ENCODE results near the gene RNGTT.

The RNGTT gene

DNA sequence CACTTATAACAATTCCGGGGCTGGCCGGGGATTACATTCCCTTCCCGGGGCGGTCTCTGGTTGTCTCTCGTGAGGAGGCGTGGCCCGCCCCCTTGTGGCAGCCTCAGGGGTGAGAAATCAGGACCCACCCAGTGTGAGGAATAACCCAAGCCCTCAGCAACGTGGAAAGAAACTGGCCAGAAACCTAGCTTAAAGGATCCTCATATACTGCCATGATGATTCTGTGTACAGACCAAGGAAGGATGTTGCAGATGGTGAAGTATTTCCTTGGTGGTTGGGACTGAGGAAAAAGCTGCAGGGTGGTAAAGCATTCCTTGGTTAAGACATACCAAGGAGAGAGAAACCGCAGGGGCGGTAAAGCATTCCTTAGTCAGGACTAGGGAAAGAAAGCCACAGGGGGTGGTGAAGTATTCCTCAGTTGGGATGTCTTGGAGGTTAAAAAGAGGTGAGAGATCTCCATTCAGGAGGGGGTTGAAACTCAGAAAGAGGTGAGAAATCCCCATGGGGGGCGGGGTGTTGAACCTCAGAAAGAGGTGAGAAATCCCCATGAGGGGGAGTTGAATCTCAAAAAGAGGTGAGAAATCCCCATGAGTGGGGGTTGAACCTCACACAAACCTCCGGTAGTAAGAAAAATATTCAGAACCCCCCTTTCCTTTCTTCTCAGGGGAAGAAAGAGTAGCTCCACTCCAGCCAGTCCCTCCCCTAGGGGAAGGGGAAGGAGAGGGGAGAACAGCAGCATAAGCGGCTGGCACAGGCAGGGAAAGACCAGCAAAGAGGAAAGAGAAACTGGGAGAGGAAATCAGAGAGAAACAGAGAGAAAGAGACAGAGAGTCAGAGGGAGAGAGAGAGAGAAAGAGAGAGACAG is 238.1 kb downstream of the RNGTT start:
- TF ChIP-seq TAF1 (IDR thresholded peaks at IDR 0.05; ENCODE audit: borderline replicate concordance, insufficient read depth, low read length) (no peak), POLR2AphosphoS5 (IDR thresholded peaks at IDR 0.05; ENCODE audit: low read depth, low read length) (no peak), FOXP2 (optimal IDR thresholded peaks at IDR 0.05; ENCODE audit: borderline replicate concordance, extremely low read depth, extremely low read length, insufficient read depth) (no peak), SIN3A (IDR thresholded peaks at IDR 0.05; ENCODE audit: borderline replicate concordance, insufficient read depth, low read length) (no peak)
- TF ChIP-seq, protein P1, sequence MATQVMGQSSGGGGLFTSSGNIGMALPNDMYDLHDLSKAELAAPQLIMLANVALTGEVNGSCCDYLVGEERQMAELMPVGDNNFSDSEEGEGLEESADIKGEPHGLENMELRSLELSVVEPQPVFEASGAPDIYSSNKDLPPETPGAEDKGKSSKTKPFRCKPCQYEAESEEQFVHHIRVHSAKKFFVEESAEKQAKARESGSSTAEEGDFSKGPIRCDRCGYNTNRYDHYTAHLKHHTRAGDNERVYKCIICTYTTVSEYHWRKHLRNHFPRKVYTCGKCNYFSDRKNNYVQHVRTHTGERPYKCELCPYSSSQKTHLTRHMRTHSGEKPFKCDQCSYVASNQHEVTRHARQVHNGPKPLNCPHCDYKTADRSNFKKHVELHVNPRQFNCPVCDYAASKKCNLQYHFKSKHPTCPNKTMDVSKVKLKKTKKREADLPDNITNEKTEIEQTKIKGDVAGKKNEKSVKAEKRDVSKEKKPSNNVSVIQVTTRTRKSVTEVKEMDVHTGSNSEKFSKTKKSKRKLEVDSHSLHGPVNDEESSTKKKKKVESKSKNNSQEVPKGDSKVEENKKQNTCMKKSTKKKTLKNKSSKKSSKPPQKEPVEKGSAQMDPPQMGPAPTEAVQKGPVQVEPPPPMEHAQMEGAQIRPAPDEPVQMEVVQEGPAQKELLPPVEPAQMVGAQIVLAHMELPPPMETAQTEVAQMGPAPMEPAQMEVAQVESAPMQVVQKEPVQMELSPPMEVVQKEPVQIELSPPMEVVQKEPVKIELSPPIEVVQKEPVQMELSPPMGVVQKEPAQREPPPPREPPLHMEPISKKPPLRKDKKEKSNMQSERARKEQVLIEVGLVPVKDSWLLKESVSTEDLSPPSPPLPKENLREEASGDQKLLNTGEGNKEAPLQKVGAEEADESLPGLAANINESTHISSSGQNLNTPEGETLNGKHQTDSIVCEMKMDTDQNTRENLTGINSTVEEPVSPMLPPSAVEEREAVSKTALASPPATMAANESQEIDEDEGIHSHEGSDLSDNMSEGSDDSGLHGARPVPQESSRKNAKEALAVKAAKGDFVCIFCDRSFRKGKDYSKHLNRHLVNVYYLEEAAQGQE (IDR thresholded peaks at IDR 0.05; ENCODE audit: insufficient read depth in 1 of 2, low read depth in 2 of 2, low read length in 2 of 2): no peak

DNA sequence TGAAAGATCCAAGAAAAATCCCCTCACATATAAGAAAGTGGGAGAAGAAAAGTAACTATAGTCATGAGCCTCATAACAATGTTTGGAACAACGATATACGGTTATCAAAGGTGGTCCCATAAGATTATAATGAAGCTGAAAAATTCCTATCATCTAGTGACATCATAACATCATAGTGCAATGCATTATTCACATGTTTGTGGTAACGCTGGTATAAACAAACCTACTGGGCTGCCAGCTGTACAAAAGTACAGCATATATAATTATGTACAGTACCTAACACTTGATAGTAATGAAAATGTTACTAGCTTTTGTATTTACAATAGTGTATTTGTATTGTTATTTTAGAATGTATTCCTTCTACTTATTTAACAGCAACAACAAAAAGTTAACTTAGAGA is 240.7 kb downstream of the RNGTT start:
- no peak for TF ChIP-seq POLR2AphosphoS5 (IDR thresholded peaks at IDR 0.05; ENCODE audit: low read depth, low read length)
- TF ChIP-seq FOXP2 (optimal IDR thresholded peaks at IDR 0.05; ENCODE audit: borderline replicate concordance, extremely low read depth, extremely low read length, insufficient read depth): no peak
- no peak for TF ChIP-seq TAF1 (IDR thresholded peaks at IDR 0.05; ENCODE audit: borderline replicate concordance, insufficient read depth, low read length)
- no peak for TF ChIP-seq SIN3A (IDR thresholded peaks at IDR 0.05; ENCODE audit: borderline replicate concordance, insufficient read depth, low read length)
- TF ChIP-seq, protein P1 (IDR thresholded peaks at IDR 0.05; ENCODE audit: insufficient read depth in 1 of 2, low read depth in 2 of 2, low read length in 2 of 2): no peak

DNA sequence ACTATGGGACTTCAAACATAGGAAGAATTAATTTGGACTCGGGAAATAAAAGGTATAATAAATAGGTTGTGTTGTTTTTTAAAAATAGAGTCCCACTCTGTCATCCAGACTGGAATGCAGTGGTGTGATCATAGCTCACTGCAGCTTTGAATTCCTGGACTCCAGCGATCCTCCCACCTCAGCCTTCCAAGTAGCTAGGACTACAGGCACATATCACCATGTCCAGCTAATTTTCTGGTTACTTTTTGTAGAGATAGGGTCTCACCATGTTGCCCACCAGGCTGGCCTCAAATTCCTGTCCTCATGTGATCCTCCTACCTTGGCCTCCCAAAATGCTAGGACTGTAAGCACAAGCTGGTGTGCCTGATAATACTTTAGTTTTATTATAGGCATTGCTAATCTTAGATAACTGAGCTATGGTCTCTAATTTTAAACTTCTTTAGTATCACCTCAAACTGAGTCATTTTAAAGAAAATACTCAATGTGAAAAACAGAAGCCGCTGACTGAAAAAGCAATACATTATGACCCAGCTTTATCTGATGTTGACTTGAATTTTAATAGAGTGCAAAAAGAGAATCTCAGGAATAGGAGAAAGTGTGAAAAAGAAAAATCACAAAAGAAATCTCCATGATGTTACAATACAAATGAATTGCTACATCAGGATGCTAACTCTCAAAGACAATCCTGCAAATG is 251.0 kb downstream of the RNGTT start:
- TF ChIP-seq TAF1 (IDR thresholded peaks at IDR 0.05; ENCODE audit: borderline replicate concordance, insufficient read depth, low read length) (no peak), SIN3A (IDR thresholded peaks at IDR 0.05; ENCODE audit: borderline replicate concordance, insufficient read depth, low read length) (no peak), POLR2AphosphoS5 (IDR thresholded peaks at IDR 0.05; ENCODE audit: low read depth, low read length) (no peak), FOXP2 (optimal IDR thresholded peaks at IDR 0.05; ENCODE audit: borderline replicate concordance, extremely low read depth, extremely low read length, insufficient read depth) (no peak)
- TF ChIP-seq, protein P1 (IDR thresholded peaks at IDR 0.05; ENCODE audit: insufficient read depth in 1 of 2, low read depth in 2 of 2, low read length in 2 of 2): no peak

DNA sequence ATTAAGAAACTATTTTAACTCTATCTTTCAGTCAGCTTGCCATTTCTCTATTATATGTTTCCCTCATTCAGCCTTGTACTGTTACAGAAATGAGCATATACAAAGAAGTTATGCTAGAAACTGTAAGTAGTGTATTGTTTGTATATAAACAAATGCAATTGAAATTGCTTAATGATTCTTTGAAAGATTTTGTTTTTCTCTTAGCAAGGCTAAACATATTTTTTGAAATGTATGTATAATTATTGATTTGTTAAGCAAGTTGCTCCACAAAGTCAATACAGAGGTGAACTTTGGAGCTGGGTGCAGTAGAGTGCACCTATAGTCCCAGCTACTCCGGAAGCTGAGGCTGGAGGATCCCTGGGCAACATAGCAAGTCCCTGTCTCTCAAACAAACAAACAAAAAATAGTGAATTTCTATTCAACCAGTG is 253.6 kb downstream of the RNGTT start:
- TF ChIP-seq FOXP2 (optimal IDR thresholded peaks at IDR 0.05; ENCODE audit: borderline replicate concordance, extremely low read depth, extremely low read length, insufficient read depth): no peak

DNA sequence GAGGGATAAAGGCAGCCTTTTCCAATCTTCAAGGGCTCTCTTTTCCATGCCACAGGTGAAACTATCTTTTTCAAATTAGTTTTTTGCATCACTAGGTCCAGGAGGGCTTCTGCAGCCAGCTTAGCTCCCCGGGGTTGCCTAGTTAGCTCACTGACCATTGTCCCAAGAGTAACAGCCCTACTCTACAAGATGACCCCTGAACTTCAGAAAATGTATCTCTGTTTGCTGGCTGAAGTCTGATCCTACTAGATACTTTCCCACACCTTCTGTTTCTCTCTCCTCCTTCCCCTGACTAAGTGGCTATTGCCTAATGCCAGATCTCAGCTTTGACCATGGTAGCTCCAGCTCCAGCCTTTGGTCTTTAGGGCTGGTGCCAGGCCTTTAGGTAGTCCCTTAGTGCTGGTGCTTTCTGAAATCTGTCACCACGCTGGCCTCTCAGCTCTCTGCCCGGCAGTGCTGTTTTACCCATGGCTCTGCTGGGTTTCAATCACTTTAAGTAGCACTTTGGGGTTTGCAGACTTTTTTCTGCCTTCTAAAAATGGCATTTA is 255.1 kb downstream of the RNGTT start:
- TF ChIP-seq SIN3A (IDR thresholded peaks at IDR 0.05; ENCODE audit: borderline replicate concordance, insufficient read depth, low read length): no peak
- TF ChIP-seq FOXP2 (optimal IDR thresholded peaks at IDR 0.05; ENCODE audit: borderline replicate concordance, extremely low read depth, extremely low read length, insufficient read depth): no peak
- TF ChIP-seq POLR2AphosphoS5 (IDR thresholded peaks at IDR 0.05; ENCODE audit: low read depth, low read length): no peak
- TF ChIP-seq TAF1 (IDR thresholded peaks at IDR 0.05; ENCODE audit: borderline replicate concordance, insufficient read depth, low read length): no peak
- TF ChIP-seq, protein P1 (IDR thresholded peaks at IDR 0.05; ENCODE audit: insufficient read depth in 1 of 2, low read depth in 2 of 2, low read length in 2 of 2): no peak
